ACC112 (cell line): Measurements from ENCODE around the gene NLRC4.
"Not testable (repeated sequence)": the region's sequence is repeated elsewhere in the genome, so short reads cannot be mapped to it uniquely, and the experiment has no call there.

Source experiments
- H2AFZ ChIP-seq: fragments of 200-600 bp; sonication (generic); one replicate; pipeline ENCODE4 v1.6.0; 2017; ENCODE audit warnings: antibody characterized with exemption, low read length; ENCODE audit not compliant: unreplicated experiment
- H3K27ac ChIP-seq: fragments of 200-600 bp; sonication (generic); 2 replicates; pipeline ENCODE4 v1.5.1; 2014; ENCODE audit warnings: low read depth, mild to moderate bottlenecking, antibody characterized with exemption, low read length, moderate library complexity
- H3K27me3 ChIP-seq: fragments of 200-600 bp; sonication (generic); 2 replicates; pipeline ENCODE4 v1.6.1; 2014; ENCODE audit warnings: mild to moderate bottlenecking, antibody characterized with exemption, low read length, moderate library complexity, mixed read lengths; ENCODE audit not compliant: insufficient read depth
- H3K36me3 ChIP-seq: fragments of 200-600 bp; sonication (generic); 2 replicates; pipeline ENCODE4 v1.6.1; 2016; ENCODE audit warnings: mild to moderate bottlenecking, antibody characterized with exemption, low read length, moderate library complexity, mixed read lengths; ENCODE audit not compliant: insufficient read depth
- H3K4me1 ChIP-seq: fragments of 200-600 bp; sonication (generic); one replicate; pipeline ENCODE4 v1.6.1; 2016; ENCODE audit warnings: low read length, mixed read lengths; ENCODE audit not compliant: insufficient read depth, unreplicated experiment, control insufficient read depth
- H3K4me3 ChIP-seq: fragments of 200-600 bp; sonication (generic); 2 replicates; pipeline ENCODE4 v1.5.1; 2014; ENCODE audit warnings: mild to moderate bottlenecking, low read depth, low read length
- H3K79me2 ChIP-seq: fragments of 200-600 bp; sonication (generic); one replicate; pipeline ENCODE4 v1.6.0; 2016; ENCODE audit warnings: low read length; ENCODE audit not compliant: control insufficient read depth, unreplicated experiment, insufficient read depth

The NLRC4 gene

GRCh38 chr2:32264422-32265105, at the start of gene NLRC4:
Gene NLRC4 (minus strand): TSS chr2:32264886. CDS start chr2:32256775, 8,111 bp downstream.
- Histone ChIP-seq H3K27ac (no peak within 1 kb of the TSS), H3K27me3 (no peaks in the 10 kb centered on the region), H2AFZ (peak within 1 kb of the TSS; percentile 45), H3K4me3 (no peak within 1 kb of the TSS), H3K36me3 (no peaks in the 10 kb centered on the region), H3K79me2 (no peaks in the 10 kb centered on the region), H3K4me1 (no peaks in the 10 kb centered on the region)

GRCh38 chr2:32310577-32310976, 45.9 kb upstream of the NLRC4 start:
- H3K36me3 ChIP-seq: peaks cover 4% of the 10 kb centered on the region; the same call in 1 of the 2 replicates
- H3K27ac ChIP-seq: no peak overlapping the region
- no peaks in the 10 kb centered on the region for H3K27me3 ChIP-seq
- H3K79me2 ChIP-seq: no peaks in the 10 kb centered on the region
- H3K4me3 ChIP-seq: no peak overlapping the region
- H2AFZ ChIP-seq: no peak overlapping the region
- H3K4me1 ChIP-seq: no peaks in the 10 kb centered on the region

- not testable (repeated sequence) for H3K27me3 ChIP-seq, H3K4me3 ChIP-seq, H2AFZ ChIP-seq, H3K27ac ChIP-seq, H3K36me3 ChIP-seq
- Histone ChIP-seq H3K79me2 (peaks cover 19% of the 10 kb centered on the region), H3K4me1 (peaks cover 21% of the 10 kb centered on the region)
Measured at GRCh38 chr2:32293966-32294562, 29.4 kb upstream of the NLRC4 start.

- H3K4me1 ChIP-seq: peaks cover 25% of the 10 kb centered on the region
- H3K79me2 ChIP-seq: peaks cover 19% of the 10 kb centered on the region
- H2AFZ ChIP-seq, H3K27ac ChIP-seq, H3K4me3 ChIP-seq, H3K27me3 ChIP-seq, H3K36me3 ChIP-seq: not testable (repeated sequence)
Measured at GRCh38 chr2:32293493-32293892, 28.8 kb upstream of the NLRC4 start.

GRCh38 chr2:32291746-32292145, 27.1 kb upstream of the NLRC4 start:
- Histone ChIP-seq H3K4me3 (no peak overlapping the region), H3K79me2 (peaks cover 33% of the 10 kb centered on the region), H3K36me3 (peaks cover 9% of the 10 kb centered on the region), H3K27me3 (no peaks in the 10 kb centered on the region), H2AFZ (no peak overlapping the region), H3K27ac (no peak overlapping the region), H3K4me1 (peaks cover 32% of the 10 kb centered on the region)

GRCh38 chr2:32290000-32290339, 25.3 kb upstream of the NLRC4 start:
- no peak overlapping the region for H3K4me3 ChIP-seq
- H3K4me1 ChIP-seq: peaks cover 32% of the 10 kb centered on the region
- H3K27me3 ChIP-seq: no peaks in the 10 kb centered on the region
- no peak overlapping the region for H2AFZ ChIP-seq
- peak overlapping the region; percentile 90 for H3K27ac ChIP-seq
- peaks cover 44% of the 10 kb centered on the region for H3K79me2 ChIP-seq
- H3K36me3 ChIP-seq: peaks cover 7% of the 10 kb centered on the region

GRCh38 chr2:32289165-32289999, 24.7 kb upstream of the NLRC4 start:
- Histone ChIP-seq H2AFZ (peak overlapping the region; percentile 12), H3K27me3 (no peaks in the 10 kb centered on the region), H3K27ac (peak overlapping the region; percentile 90), H3K36me3 (peaks cover 6% of the 10 kb centered on the region; the same call in 1 of the 2 replicates), H3K4me3 (peak overlapping the region; percentile 41), H3K4me1 (peaks cover 32% of the 10 kb centered on the region), H3K79me2 (peaks cover 50% of the 10 kb centered on the region)

GRCh38 chr2:32284321-32284720, 19.6 kb upstream of the NLRC4 start:
- Histone ChIP-seq H3K4me1 (peaks cover 13% of the 10 kb centered on the region), H3K27ac (no peak overlapping the region), H3K79me2 (peaks cover 60% of the 10 kb centered on the region)

GRCh38 chr2:32278478-32278853, 13.8 kb upstream of the NLRC4 start:
- Histone ChIP-seq H3K36me3 (peaks cover 3% of the 10 kb centered on the region; the same call in 1 of the 2 replicates), H3K79me2 (peaks cover 42% of the 10 kb centered on the region), H2AFZ (peak overlapping the region; percentile 73), H3K27me3 (no peaks in the 10 kb centered on the region), H3K27ac (peak overlapping the region; percentile 65; the same call in 1 of the 2 replicates), H3K4me1 (no peaks in the 10 kb centered on the region), H3K4me3 (peak overlapping the region; percentile 93)

More at GRCh38 chr2:32284321-32284720, 19.6 kb upstream of the NLRC4 start:
- no peak overlapping the region for H3K4me3 ChIP-seq
- H2AFZ ChIP-seq: no peak overlapping the region
- H3K36me3 ChIP-seq: peaks cover 7% of the 10 kb centered on the region; the same call in 1 of the 2 replicates
- H3K27me3 ChIP-seq: no peaks in the 10 kb centered on the region

GRCh38 chr2:32277674-32278477, 13.2 kb upstream of the NLRC4 start, which contains the start of gene YIPF4:
Gene YIPF4 (plus strand): TSS chr2:32277904. CDS start chr2:32278156, 252 bp downstream.
- Histone ChIP-seq H3K27ac (peak within 1 kb of the TSS; percentile 65), H3K4me3 (peak within 1 kb of the TSS; percentile 93), H3K27me3 (no peaks in the 10 kb centered on the region), H3K4me1 (no peaks in the 10 kb centered on the region), H3K36me3 (no peaks in the 10 kb centered on the region), H2AFZ (peak within 1 kb of the TSS; percentile 100), H3K79me2 (peaks cover 37% of the 10 kb centered on the region)
